Ramos (cell line): Measurements from ENCODE around the gene RAB3D.
"Not testable (repeated sequence)": the region's sequence is repeated elsewhere in the genome, so short reads cannot be mapped to it uniquely, and the experiment has no call there.

ENCODE experiments used
- in situ Hi-C: fragments of 300-500 bp; cut with MboI; formaldehyde crosslinking; loops from one replicate; pipeline ENCODE4 v1.14.3; 2022; ENCODE audit warnings: low sequenced_read_pairs; ENCODE audit not compliant: unreplicated experiment

The RAB3D gene

DNA sequence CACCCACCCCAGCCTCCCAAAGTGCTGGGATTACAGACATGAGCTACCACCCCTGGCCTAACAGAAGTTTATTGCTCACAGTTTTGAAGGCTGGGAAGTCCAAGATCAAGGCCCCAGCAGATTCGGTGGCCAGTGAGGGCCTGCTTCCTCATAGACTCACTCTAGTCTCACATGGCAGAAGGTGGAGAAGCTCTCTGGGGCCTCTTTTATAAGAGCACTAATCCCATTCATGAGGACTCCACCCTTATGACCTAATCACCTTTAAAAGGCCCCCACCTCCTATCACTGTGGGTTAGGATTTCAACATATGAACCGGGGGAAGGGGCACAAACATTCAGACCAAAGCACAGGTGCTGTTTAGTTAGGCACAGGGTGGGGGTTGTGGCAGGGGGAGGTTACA lies 28.1 kb upstream of the RAB3D start:
- in situ Hi-C loops = no loop called here

DNA sequence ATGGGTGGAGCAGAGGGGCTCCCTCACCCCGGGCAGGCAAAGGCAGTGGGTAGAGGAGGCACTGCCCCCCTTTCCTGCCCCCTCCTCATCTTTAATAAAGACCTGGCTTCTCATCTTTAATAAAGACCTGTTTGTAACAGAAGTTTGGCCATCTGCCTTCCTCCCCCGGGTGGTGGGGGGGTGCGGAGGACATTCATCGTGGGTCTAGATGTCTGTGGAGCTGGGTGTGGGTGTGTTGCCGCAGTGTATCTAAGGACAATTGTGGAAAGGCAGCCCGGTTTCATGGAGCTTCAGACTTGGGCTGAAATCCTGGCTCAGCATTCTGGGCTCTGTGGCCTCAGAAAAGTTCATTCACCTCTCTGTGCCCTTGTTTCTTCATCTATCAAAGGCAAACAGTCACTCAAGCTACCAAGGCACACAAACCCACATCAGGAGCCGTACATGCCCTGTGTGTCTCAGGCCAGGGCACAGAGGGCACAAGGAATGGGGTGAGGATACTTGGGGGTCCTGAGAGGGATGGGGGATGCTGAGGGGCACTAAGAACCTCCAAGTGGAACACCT lies 26.2 kb upstream of the RAB3D start:
- in situ Hi-C loops = no loop called here

DNA sequence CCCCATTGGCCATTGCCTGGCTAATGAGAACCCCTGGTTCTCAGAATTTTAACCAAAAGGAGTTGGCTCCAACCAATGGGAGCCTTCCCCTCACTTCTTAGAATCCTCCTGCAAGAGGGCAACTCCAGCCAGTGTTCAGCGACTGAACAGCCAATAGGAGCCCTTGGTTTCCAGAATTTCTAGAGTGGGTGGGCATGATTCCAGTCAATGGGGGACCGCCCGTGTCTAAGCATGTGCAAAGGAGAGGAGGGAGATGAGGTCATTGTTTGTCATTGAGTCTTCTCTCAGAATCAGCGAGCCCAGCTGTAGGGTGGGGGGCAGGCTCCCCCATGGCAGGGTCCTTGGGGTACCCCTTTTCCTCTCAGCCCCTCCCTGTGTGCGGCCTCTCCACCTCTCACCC lies 25.5 kb upstream of the RAB3D start:
- in situ Hi-C loops = no loop called here

DNA sequence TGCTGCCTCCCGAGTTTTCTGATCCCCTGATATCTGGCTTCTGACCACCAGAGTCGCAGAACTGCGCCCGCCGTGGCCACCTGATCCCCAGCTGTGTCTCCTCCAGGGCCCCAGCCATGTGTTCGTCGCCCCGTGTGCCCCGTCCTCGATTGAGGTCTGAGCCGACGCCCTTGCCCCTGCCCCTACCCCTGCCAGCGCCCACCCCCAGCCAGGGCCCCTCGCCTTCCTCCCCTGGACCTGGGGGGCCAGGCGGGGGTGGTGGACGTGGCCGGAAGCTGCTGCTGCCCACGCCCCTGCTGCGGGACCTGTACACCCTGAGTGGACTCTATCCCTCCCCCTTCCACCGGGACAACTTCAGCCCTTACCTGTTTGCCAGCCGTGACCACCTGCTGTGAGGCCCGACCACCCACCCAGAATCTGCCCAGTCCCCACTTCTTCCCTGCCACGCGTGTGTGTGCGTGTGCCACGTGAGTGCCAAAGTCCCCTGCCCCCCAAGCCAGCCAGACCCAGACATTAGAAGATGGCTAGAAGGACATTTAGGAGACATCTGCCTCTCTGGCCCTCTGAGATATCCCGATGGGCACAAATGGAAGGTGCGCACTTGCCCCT lies 24.9 kb upstream of the RAB3D start:
- in situ Hi-C loops = no loop called here

DNA sequence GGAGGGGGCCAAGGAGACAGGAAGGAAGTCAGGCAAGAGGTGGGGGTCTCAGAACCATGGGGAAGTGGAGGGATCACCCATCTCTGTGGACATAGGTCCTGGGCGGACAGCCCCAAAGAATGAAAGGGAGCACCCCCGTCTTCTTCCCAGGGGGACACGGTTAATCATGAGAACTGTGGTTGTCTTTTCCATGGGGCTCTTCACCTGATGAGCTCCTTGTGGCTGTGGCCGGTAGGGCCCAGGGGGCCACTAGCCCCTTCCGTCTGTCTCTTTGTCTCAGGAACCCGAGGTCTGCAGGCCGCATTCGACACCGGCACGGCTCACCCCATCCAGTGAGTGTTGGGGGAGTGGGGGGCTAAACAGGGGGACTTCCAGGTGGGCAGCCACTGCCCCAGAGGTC lies 24.4 kb upstream of the RAB3D start:
- in situ Hi-C loops = no loop called here

DNA sequence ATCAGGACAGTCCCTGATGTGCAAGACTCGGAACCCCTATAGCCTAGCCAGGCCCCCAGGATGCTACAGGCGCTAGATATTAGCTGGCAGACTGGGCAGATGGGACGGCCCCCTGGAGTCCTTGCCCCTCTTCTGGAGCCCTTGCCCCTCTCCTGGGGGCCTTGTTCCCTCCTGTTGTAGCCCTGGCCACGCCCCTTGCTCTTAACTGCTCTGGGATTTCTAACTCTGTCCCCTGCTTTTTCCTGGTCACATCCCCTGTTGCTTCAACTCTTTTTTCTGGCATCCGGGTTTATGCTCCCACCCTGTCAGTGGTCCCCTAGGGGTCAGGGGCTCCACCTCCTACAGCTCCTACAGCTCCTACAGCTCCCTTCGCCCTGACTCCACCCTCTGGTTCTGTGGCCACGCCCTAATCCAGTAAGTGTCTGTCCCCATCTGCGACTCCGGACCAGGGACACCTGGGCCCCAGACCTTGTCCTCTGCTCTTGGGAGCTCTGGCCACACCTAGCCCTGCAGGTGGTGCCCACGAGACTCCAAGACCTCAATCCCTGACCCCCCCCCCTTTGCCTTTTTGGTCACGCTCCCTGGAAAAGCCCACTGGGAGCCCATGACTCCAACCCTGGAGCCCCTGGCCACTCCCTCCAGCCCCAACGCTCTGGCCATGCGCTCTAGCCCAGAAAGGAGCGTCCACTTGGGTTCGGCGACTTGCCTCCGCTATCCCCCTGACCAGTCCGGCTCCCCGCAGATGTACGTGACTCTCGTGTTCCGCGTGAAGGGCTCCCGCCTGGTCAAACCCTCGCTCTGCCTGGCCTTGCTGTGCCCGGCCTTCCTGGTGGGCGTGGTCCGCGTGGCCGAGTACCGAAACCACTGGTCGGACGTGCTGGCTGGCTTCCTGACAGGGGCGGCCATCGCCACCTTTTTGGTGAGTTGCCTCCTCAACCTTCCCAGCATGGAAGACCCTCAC lies 22.6 kb upstream of the RAB3D start:
- in situ Hi-C loops = no loop called here

DNA sequence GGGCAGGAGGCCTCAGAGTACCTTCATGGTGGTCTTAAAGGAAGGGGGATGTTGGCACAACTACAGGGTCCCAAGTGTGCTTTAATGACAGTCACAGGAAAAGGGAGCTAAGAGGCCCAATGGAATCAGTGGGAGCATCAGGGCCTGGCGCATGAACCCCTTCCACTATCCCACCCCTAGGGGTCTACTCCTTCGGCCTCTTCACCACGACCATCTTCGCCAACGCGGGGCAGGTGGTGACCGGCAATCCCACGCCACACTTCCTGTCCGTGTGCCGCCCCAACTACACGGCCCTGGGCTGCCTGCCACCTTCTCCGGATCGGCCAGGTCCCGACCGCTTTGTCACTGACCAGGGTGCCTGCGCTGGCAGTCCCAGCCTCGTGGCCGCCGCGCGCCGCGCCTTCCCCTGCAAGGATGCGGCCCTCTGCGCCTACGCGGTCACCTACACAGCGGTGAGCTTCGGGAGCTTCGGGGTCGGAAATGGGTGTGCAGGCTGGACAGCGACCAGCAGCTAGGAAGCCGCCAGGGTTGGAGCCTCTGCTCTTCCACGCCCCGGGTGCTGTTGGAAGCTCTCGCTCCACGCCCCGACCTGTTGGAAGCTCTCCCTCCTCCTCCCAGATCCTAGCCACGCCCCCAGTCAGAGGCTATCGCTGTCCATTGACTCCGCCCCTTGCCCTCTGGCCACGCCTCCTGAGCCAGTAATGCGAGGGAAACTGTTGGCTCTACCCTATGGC lies 21.7 kb upstream of the RAB3D start:
- in situ Hi-C loops = no loop called here

DNA sequence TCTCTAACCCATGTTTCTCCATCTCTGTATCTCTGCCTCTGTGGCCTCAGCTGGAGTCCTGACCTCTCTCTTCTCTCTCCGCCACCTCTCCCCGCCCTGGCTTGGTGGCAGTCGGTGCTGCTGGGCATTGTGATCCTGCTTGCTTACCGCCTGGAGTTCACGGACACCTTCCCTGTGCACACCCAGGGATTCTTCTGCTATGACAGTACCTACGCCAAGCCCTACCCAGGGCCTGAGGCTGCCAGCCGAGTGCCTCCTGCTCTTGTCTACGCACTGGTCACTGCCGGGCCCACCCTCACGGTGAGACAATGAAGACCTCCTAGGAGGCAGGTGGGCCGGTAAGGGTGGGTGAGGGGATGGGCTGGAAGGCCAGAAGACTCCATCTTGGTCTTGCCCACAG lies 20.0 kb upstream of the RAB3D start:
- in situ Hi-C loops = no loop called here

DNA sequence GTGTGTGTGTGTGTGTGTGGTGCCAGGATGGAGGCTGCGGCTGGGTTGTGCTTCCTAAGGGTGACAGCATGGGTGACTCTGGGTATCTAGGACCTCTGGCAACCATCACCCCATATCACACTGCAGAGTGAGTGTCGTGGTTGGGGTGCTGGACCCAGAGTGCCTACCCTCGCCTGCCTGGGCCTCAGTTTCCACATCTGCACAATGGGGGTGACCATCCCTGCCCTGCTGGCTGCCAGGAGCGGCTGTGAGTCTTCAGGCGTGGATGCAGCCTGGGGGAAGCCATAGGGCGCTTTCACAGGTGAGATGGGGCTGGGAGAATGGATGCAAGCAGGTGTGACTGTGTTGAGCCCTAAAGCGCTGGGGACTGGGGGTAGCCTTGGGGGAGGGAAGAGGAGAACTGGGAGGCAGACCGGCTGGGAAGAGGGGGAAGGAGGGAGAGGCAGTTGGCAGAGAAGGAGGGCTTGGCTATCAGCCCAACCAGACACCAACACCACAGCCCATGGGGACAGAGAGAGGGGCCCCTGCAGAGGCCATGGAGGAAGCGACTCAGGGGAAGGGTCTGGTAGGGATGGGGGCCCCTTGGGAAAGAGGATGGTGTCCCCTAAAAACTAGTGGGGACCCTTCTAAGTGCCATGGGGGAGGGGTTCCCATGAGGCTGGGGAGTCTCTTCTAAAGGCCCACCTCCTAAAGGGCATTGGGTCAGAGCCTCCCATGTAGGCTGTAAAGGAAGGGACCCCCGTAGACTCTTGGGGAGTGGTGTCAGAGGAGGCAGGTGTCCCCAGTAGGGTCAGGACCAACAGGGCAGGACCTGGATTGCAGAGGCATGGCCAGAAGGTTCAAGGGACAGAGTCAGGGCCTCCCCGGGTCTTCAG lies 17.5 kb upstream of the RAB3D start:
- in situ Hi-C loops = no loop called here

DNA sequence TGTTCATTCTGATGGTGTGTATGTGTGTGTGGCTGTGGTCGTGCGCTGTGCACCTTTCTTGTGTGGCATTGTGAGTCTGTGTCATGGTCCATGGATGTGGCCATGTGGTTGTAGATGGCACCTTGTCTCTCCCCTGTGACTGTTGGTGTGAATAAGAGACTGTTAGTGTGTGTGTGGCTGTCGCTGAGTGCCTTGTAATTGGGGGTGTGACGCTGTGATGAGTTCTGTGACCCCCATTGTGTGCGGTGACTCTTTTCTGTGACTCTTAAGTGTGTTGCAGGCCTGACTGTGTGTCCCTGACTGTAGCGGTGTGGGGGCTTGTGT lies 16.6 kb upstream of the RAB3D start:
- in situ Hi-C loops = no loop called here

DNA sequence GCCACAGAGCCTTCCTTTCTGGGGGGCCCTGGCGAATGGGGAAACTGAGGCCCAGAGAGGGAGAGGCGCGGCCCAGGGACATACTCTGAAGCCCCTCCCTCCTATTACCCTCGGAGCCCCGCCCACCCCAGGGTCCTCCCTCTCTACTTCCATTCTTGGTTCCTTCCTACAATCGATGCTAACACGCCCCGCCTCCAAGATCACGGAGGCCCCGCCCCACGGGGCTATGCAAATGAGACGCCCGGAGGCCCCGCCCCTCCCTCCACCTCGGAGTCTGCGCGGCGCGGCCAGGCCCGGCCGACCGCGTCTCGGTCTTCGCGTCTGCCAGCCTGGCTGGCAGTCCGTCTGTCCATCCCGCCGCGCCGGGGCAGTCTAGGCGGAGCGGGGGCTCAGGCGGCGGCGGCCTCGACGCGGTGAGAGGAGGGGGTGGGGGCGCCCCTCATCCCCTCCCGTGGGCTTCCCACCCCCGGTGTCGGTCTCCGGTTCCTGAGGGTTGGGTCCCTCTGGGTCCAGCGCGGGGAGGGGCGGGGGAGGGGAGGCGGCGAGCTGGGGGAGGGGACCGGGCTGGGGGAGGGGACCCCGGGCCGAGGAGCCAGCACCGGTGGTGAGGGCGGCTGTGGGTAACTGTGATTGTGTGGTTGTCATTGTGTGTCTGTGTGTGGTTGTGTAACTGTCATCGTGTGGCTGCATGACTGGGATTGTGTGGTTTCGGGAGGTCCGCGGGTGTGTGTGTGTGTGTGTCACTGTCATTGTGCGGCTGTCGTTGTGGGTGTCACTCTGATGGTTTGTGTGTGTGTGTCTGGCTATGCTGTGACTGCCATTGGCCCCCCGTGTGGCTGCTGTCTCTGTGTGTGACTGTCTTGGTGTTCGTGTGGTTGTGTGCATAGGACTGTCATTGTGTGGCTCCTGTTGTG lies 16.0 kb upstream of the RAB3D start, which contains the start of gene PLPPR2:
Gene PLPPR2 (plus strand): TSS at position 273 of the 914 bp plus-strand sequence. CDS start 2,242 bp downstream, outside the sequence.
- in situ Hi-C loops = no loop called here

DNA sequence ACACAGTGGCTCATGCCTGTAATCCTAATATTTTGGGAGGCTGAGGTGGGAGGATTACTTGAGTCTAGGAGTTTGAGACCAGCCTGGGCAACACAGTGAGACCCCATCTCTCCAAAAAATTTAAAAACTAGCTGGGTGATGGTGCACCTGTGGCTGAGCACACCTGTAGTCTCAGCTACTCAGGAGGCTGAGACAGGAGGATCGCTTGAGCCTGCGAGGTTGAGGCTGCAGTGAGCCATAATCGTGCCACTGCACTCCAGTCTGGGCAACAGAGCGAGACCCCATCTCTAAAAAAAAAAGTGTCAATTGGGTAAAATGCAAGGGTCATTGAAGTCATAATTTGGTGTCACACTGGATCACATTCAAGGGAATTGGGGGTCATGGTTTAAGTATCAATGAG lies 14.6 kb upstream of the RAB3D start:
- in situ Hi-C loops = not testable (repeated sequence)

DNA sequence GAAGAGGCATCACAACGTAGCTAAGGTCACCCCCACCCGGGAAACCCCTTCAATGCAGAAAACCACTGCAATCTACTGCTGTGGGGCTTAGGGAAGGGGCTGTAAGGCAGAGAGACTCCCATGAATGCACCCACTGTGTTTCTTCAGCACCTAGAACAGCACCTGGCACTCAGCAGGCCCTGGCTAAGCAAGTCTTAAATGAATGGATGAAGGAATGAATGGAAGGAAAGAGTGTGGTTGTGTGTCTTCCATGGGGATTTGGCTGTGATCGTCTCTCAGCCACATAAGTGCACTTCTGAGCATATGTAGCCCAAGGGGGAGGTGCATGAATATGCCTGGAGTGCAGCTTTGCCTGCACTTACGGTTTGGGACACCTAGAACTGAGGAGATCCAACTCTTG lies 9.7 kb upstream of the RAB3D start:
- in situ Hi-C loops = no loop called here

DNA sequence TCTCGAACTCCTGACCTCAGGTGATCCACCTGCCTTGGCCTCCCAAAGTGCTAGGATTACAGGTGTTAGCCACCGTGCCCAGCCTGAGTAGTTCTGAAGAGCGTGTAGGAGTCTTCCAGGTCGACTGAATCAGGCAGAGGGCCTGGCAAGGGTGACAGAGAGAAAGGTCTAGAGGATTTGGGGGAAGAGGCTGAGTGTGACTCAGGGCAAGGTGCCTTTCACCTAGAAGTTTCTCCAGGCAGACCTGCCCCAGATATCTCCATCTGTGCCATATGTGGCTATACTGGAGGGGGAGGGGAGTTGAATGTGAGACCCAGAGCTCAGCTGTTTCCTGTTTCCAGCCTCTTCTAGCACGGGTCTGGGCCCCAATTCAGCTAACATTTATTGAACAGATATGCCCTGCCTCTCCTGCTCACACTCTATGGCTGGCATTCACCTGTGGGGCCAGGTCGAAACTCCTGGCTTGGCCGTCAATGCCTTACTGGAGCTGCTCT lies 8.1 kb upstream of the RAB3D start:
- in situ Hi-C loops = no loop called here

DNA sequence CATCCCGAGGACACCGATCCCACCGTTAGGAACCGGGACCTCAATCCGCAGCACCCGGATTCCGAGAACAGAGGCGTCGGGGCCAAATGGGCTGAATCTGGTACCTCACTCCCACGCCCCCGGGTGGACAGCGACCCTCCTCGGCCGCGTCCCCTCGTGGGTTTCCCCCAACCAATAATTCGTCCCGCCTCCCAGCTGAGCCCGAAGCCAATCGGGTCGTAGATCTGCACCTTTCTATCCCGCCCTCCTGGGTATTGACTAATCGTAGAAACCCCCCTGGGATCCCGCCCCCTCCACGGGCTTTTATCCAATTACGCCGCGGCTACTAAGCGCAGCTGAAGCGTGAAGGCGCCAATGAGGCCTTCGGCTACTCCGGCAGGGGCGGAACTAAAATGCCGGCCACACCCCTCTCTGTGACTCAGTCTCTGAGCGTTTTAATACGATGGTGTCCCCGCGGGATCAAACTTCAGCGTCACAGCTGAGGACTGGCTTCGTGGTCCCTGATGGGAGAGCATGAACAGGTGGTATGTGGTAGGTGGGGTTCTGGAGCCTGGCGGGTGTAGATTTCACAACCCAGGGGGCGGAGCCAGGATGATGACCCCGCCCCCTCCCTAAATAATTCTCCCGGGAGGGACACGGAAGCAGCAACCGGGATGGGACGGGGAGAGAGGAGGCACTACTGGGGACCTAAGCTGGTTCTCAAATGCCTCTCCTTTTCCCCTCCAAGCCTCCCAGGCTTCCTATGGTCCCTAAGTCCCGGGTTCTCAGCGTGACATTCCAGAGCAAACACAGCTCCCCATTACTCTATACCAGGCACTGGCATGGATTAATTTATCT lies 6.9 kb upstream of the RAB3D start, which contains the start of the genes CCDC159 and TMEM205:
Gene CCDC159 (plus strand): TSS at position 416 of the 837 bp plus-strand sequence. CDS start 88 bp downstream, at position 504.
Gene TMEM205 (minus strand): TSS at position 165 of the 837 bp plus-strand sequence. CDS start 649 bp downstream, outside the sequence.
- in situ Hi-C loops = no loop called here

DNA sequence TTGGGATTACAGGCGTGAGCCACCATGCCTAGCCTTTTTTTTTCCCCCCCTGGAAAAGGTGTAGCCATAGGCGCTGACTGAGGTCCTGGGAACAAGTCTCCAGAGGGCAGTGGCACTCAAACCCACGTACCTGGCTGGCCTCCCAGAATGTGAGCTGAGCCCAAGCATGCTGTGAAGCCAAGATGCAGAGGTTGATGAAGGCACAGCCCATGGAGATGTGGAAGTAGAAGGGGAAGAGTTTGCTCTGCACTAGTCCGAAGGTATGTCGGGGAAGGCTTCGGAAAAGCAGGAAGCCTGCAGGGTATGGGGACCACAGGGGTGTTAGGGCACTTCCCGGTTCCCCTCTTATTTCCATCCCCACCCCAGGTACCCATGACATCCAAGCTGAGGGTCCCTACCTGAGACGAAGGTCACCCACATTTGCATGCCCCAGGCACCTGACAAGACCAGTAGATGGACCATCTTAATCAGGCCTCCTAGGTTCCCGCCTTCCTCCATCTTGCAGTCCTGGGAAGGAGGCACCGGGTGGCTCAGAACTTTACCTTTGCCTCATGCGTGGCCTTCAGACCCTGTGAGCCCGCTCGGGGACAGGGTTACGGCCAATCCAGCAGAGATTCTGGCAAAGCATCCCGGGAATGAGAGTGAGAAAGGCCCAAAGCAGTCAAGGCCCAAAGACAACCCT lies 5.8 kb upstream of the RAB3D start:
- in situ Hi-C loops = no loop called here

DNA sequence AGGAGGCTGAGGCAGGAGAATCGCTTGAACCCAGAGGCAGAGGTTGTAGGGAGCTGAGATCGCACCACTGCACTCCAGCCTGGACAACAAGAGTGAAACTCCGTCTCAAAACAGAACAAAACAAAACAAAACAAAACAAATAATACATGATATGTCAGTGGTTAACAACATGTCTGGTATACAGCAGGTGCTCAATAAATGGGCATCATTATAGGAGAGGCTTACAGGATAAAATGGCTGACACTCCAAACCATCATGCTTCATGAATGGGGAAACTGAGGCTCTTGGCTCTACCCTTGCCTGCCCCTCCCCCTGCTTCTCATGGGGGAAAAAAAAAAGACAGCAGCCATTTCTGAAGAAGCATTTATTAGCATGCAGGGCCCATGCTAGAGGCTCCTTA lies 3.0 kb upstream of the RAB3D start:
- in situ Hi-C loops = no loop called here
